Ovary (tissue), 9 donors: ENCODE data around the gene RGS17. TPM values are rescaled to one million over a fixed set of nuclear protein-coding genes. Genes with fewer than 3 reads are reported as not detected.

ENCODE experiments used
- DNase-seq, 5 donors: peaks; one replicate each; pipeline ENCODE4 v3.0.0-alpha.2; 2019 to 2020
- H3K27ac ChIP-seq, 2 donors: fragments of 200-600 bp; one replicate each; pipeline versions ENCODE4 v1.5.1 to v1.8.0; 2019 to 2022
- H3K27me3 ChIP-seq: fragments of 200-600 bp; one replicate; pipeline ENCODE4 v1.8.0; 2022
- H3K36me3 ChIP-seq: fragments of 200-600 bp; sonication (generic); one replicate; pipeline ENCODE4 v1.5.1; 2019
- H3K4me1 ChIP-seq: one replicate; pipeline ENCODE4 v1.8.1; 2013; ENCODE audit warnings: mild to moderate bottlenecking, moderate library complexity; ENCODE audit not compliant: insufficient read depth
- H3K4me3 ChIP-seq: fragments of 200-600 bp; sonication (generic); one replicate; pipeline ENCODE4 v1.5.1; 2017
- H3K9me3 ChIP-seq, 2 donors: fragments of 200-600 bp in 1 of 2; sonication (generic) in 1 of 2; one replicate each; pipeline versions ENCODE4 v1.5.1 to v1.8.1; 2013 to 2019; ENCODE audit warnings: mild to moderate bottlenecking in 1 of 2, moderate library complexity in 1 of 2
- CTCF ChIP-seq, 3 donors: fragments of 450-650 bp in 2 of 3; fragments of 200-600 bp in 1 of 3; IDR thresholded peaks; one replicate each; pipeline versions ENCODE4 v1.5.1 to v1.8.0; 2016 to 2022; ENCODE audit warnings: antibody characterized with exemption in 3 of 3, mild to moderate bottlenecking in 1 of 3
- EP300 ChIP-seq: sonication (generic); formaldehyde crosslinking; IDR thresholded peaks from one replicate; pipeline ENCODE4 v1.6.1; 2017; ENCODE audit warnings: antibody characterized with exemption
- POLR2A ChIP-seq: fragments of 450-650 bp; IDR thresholded peaks from one replicate; pipeline ENCODE4 v1.6.1; 2017; ENCODE audit warnings: antibody characterized with exemption, mild to moderate bottlenecking, moderate library complexity
- WGBS, 3 donors: extraction: QIAGEN DNeasy Blood & Tissue Kit in 1 of 3; methylation state at CpG; one replicate each; pipeline versions ENCODE4 v1.1.5 to v1.1.7; 2013 to 2017; 5-methylcytosine and 5-hydroxymethylcytosine counted together
- intact Hi-C, 4 donors: fragments of 100-400 bp; cut with DNase I; formaldehyde crosslinking; loops; one replicate each; pipeline versions ENCODE4 v1.11.0 to v1.15.1; 2022 to 2023
- polyA plus RNA-seq, 2 donors: library from polyadenylated mRNA; stranded (reverse); fragments of 200-250 nt in 1 of 2; fragments of 350-450 nt in 1 of 2; fragmentation: Illumina TruSeq in 1 of 2; extraction: RNeasy Lipid Tissue Mini Kit (QIAGEN cat#74804) in 1 of 2; gene quantifications; one replicate each; pipeline ENCODE4 v1.2.3, GENCODE V29; 2013 to 2014
- total RNA-seq, 7 donors: library from RNA; depleted of rRNA in 2 of 7; stranded (reverse); fragments of >200 nt in 2 of 7; fragmentation: NEBNext Ultra II Directional in 3 of 7; extraction: Animal tissue kit (Norgen Biotek cat#: 25700) in 3 of 7; gene quantifications; one replicate each; pipeline versions ENCODE4 v1.1.0 to v1.2.4, GENCODE V29; 2016 to 2023
- donor health status: DM: no; HTN: no; CAD: no; lungs with moderate emphysema.
- donor health status: DM: no; HTN: no; CAD: no.
- donor health status: Bipolar disorder and iron deficiency.
- donor health status: DM: yes; HTN: yes; CAD: no.
- donor health status: DM: no; HTN: no; CAD: no.
- donor health status: DM: yes; HTN: yes; CAD: no.

RGS17 gene
- total and polyA plus RNA-seq, 9 donors = 0.30 to 0.95 (median 0.46) TPM

- no peak overlapping the region for H3K4me3 ChIP-seq
- DNase-seq = no peak
- no peaks in the 10 kb centered on the region for H3K27me3 ChIP-seq
- H3K4me1 ChIP-seq = no peaks in the 10 kb centered on the region
- H3K36me3 ChIP-seq = no peaks in the 10 kb centered on the region
- H3K9me3 ChIP-seq = no peaks in the 10 kb centered on the region
- TF ChIP-seq EP300 (no peak), POLR2A (no peak), CTCF (IDR thresholded peaks at IDR 0.05) (no peak)
- no peak overlapping the region for H3K27ac ChIP-seq
- intact Hi-C loops = loop anchor here in 1 of 4 donors (5.0 kb wide), 1 partner anchor 81 kb away; no protein-coding TSS in a partner anchor
These were observed 22.8 kb downstream of the RGS17 start for GRCh38 chr6:153108315-153108714.

GRCh38 chr6:153106021-153106420 lies 25.1 kb downstream of the RGS17 start:
- no peaks in the 10 kb centered on the region for H3K36me3 ChIP-seq
- no peaks in the 10 kb centered on the region for H3K9me3 ChIP-seq
- H3K27me3 ChIP-seq = no peaks in the 10 kb centered on the region
- WGBS, 3 donors = 79 to 90% (median 82%) methylated on average over 5 of the region's 5 CpGs
- no peak for TF ChIP-seq POLR2A
- no peak overlapping the region for H3K4me3 ChIP-seq
- DNase-seq = no peak
- H3K4me1 ChIP-seq = no peaks in the 10 kb centered on the region
- intact Hi-C loops = loop anchor here in 1 of 4 donors (5.0 kb wide), 1 partner anchor 79 kb away; no protein-coding TSS in a partner anchor
- H3K27ac ChIP-seq = no peak overlapping the region

GRCh38 chr6:153104220-153104619 lies 26.9 kb downstream of the RGS17 start:
- Histone ChIP-seq H3K36me3 (no peaks in the 10 kb centered on the region), H3K4me3 (no peak overlapping the region), H3K4me1 (no peaks in the 10 kb centered on the region), H3K27me3 (no peaks in the 10 kb centered on the region), H3K27ac (no peak overlapping the region), H3K9me3 (no peaks in the 10 kb centered on the region)
- intact Hi-C loops = no loop called here
- WGBS, 3 donors = 30 to 32% (median 31%) methylated on average over 4 of the region's 4 CpGs
- DNase-seq = no peak
- TF ChIP-seq POLR2A (no peak), EP300 (no peak), CTCF (IDR thresholded peaks at IDR 0.05) (no peak)

GRCh38 chr6:153103319-153103655 lies 27.8 kb downstream of the RGS17 start:
- no peak for DNase-seq
- Histone ChIP-seq H3K27ac (no peak overlapping the region), H3K4me3 (no peak overlapping the region), H3K4me1 (no peaks in the 10 kb centered on the region), H3K36me3 (no peaks in the 10 kb centered on the region), H3K27me3 (no peaks in the 10 kb centered on the region), H3K9me3 (no peaks in the 10 kb centered on the region)
- intact Hi-C loops = no loop called here
- WGBS, 3 donors = 78 to 87% (median 84%) methylated on average over 6 of the region's 6 CpGs
- TF ChIP-seq POLR2A = no peak
- TF ChIP-seq CTCF (IDR thresholded peaks at IDR 0.05) = no peak
- TF ChIP-seq EP300 = no peak

GRCh38 chr6:153102605-153103318 lies 28.3 kb downstream of the RGS17 start:
- Histone ChIP-seq H3K27ac (no peak overlapping the region), H3K36me3 (no peaks in the 10 kb centered on the region), H3K4me1 (no peaks in the 10 kb centered on the region), H3K27me3 (no peaks in the 10 kb centered on the region), H3K9me3 (no peaks in the 10 kb centered on the region), H3K4me3 (no peak overlapping the region)
- WGBS, 3 donors = 78 to 86% (median 86%) methylated on average over 2 of the region's 2 CpGs
- intact Hi-C loops = no loop called here
- no peak for DNase-seq
- TF ChIP-seq EP300 = no peak
- no peak for TF ChIP-seq POLR2A
- no peak for TF ChIP-seq CTCF (IDR thresholded peaks at IDR 0.05)
